Panc1 (cell line): ENCODE results near the gene THG1L. TPM values are rescaled to one million over a fixed set of nuclear protein-coding genes. Genes with fewer than 3 reads are reported as not detected.

Experiments
- ATAC-seq: fragments of 200-7000 bp; cut with Tn5 transposase; 2 replicates; pipeline ENCODE4 v1.9.1; 2020; ENCODE audit warnings: mild to moderate bottlenecking, moderate library complexity
- BruUV-seq: library from RNA; stranded (reverse); fragments of 400-500 nt; replicated peaks from 2 replicates; lab custom pipeline; 2021; lab: Mats Ljungman, UMichigan
- CTCF ChIA-PET: fragments of 300-600 bp; sonication (Branson Sonifier 250); formaldehyde crosslinking; loops from one replicate; lab custom pipeline; 2022; ENCODE audit warnings: antibody characterized with exemption; lab: Charles Lee
- POLR2A ChIA-PET: fragments of 300-600 bp; sonication (Branson Sonifier 250); formaldehyde crosslinking; loops from one replicate; lab custom pipeline; 2022; ENCODE audit warnings: antibody characterized with exemption; lab: Charles Lee
- DNase-seq: peaks from one replicate; pipeline ENCODE4 v3.0.0-alpha.2; 2010; ENCODE audit warnings: low read depth, low spot score
- H3K27ac ChIP-seq: 2 replicates; pipeline ENCODE4 v1.5.1; 2011; ENCODE audit warnings: mild to moderate bottlenecking, low read length, inconsistent platforms
- H3K27me3 ChIP-seq: fragments of 200-500 bp; sonication (Bioruptor generic); 2 replicates; pipeline ENCODE4 v1.6.0; 2014; ENCODE audit warnings: low read length, inconsistent platforms; ENCODE audit not compliant: control insufficient read depth, insufficient read depth
- H3K36me3 ChIP-seq: fragments of 200-500 bp; sonication (Bioruptor generic); 2 replicates; pipeline ENCODE4 v1.5.1; 2014; ENCODE audit warnings: inconsistent platforms, mild to moderate bottlenecking, low read length, moderate library complexity; ENCODE audit not compliant: control insufficient read depth, insufficient read depth
- H3K4me1 ChIP-seq: 2 replicates; pipeline ENCODE4 v1.5.1; 2011; ENCODE audit warnings: inconsistent platforms, mild to moderate bottlenecking, low read length, moderate library complexity; ENCODE audit not compliant: control insufficient read depth, insufficient read depth
- H3K4me3 ChIP-seq, 2 experiments: 2 replicates each; pipeline ENCODE4 v1.5.1; 2011 to 2012; ENCODE audit warnings: low read depth in 2 of 2, low read length in 2 of 2, mild to moderate bottlenecking in 2 of 2, inconsistent platforms in 1 of 2, moderate library complexity in 1 of 2
- H3K9me3 ChIP-seq: fragments of 200-500 bp; sonication (Bioruptor generic); 2 replicates; pipeline ENCODE4 v1.5.1; 2014; ENCODE audit warnings: low read depth, mild to moderate bottlenecking, inconsistent platforms, low read length, moderate library complexity; ENCODE audit not compliant: control insufficient read depth, insufficient read depth
- POLR2AphosphoS5 ChIP-seq: IDR thresholded peaks from 2 replicates; pipeline ENCODE4 v1.6.1; 2012; ENCODE audit warnings: mild to moderate bottlenecking, low read depth, low read length, moderate library complexity
- SIN3A ChIP-seq: IDR thresholded peaks from 2 replicates; pipeline ENCODE4 v1.6.1; 2012; ENCODE audit warnings: low read depth, mild to moderate bottlenecking, low read length, moderate library complexity, borderline replicate concordance; ENCODE audit not compliant: insufficient read depth
- TCF7L2 ChIP-seq: IDR thresholded peaks from 2 replicates; pipeline ENCODE4 v1.6.1; 2011; ENCODE audit warnings: mild to moderate bottlenecking, low read depth, low read length, inconsistent platforms
- in situ Hi-C: cut with HindIII; loops from 2 replicates; pipeline ENCODE4 v1.10.0; 2016; ENCODE audit warnings: low sequenced_read_pairs, low pct_unique_long_range_greater_than_20kb
- intact Hi-C: fragments of 100-400 bp; cut with micrococcal nuclease; formaldehyde crosslinking; loops from one replicate; pipeline ENCODE4 v1.10.0; 2022; ENCODE audit not compliant: unreplicated experiment
- total RNA-seq: library from RNA; stranded (reverse); gene quantifications from one replicate; pipeline ENCODE4 v1.2.1, GENCODE V29; 2021; ENCODE audit not compliant: unreplicated experiment
- TF ChIP-seq, protein P1 (sequence below), 2 experiments: IDR thresholded peaks; 2 replicates each; pipeline ENCODE4 v1.6.1; 2011 to 2012; ENCODE audit warnings: low read depth in 2 of 2, control low read depth in 1 of 2, low read length in 1 of 2, mild to moderate bottlenecking in 1 of 2, moderate library complexity in 1 of 2; ENCODE audit not compliant: insufficient read depth in 1 of 2
- TF ChIP-seq, protein P2 (sequence below): fragments of 450-650 bp; IDR thresholded peaks from 2 replicates; pipeline ENCODE4 v1.5.1; 2017; ENCODE audit warnings: mild to moderate bottlenecking

The THG1L gene
- total RNA-seq, 1 experiment from 2014 or later: 15.4 TPM

DNA sequence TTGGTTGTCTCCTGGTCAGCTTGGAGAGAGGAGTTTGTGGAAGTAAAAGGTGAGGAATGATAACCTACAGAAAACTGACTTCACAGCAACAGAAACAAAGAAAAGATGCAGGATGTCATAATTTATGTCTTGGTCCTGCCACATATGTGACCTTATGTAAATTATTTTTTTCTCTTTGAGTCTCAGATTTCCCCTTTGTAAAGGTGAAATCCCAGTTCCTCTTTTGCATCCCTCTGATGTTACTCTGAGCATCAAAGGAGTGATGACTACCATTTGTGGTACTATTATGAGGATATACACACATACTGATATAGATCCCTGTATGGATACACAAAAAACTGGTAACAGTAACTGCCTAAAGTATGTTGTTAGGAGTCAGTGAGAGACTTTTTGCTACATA, 1.4 kb upstream of the THG1L start:
- H3K4me1 ChIP-seq: peaks cover 6% of the 10 kb centered on the region; the same call in 1 of the 2 replicates
- H3K27me3 ChIP-seq: no peaks in the 10 kb centered on the region
- peaks cover 2% of the 10 kb centered on the region; the same call in 1 of the 2 replicates for H3K36me3 ChIP-seq
- POLR2A ChIA-PET: no interaction called here
- ATAC-seq (no peak), DNase-seq (no peak)
- no peak overlapping the region for H3K4me3 ChIP-seq
- in situ Hi-C loops (no loop called here), intact Hi-C loops (no loop called here)
- H3K27ac ChIP-seq: no peak overlapping the region
- CTCF ChIA-PET: no interaction called here
- no TSS peak for BruUV-seq
- TF ChIP-seq POLR2AphosphoS5: no peak
- no peak for TF ChIP-seq TCF7L2
- TF ChIP-seq, protein P1, sequence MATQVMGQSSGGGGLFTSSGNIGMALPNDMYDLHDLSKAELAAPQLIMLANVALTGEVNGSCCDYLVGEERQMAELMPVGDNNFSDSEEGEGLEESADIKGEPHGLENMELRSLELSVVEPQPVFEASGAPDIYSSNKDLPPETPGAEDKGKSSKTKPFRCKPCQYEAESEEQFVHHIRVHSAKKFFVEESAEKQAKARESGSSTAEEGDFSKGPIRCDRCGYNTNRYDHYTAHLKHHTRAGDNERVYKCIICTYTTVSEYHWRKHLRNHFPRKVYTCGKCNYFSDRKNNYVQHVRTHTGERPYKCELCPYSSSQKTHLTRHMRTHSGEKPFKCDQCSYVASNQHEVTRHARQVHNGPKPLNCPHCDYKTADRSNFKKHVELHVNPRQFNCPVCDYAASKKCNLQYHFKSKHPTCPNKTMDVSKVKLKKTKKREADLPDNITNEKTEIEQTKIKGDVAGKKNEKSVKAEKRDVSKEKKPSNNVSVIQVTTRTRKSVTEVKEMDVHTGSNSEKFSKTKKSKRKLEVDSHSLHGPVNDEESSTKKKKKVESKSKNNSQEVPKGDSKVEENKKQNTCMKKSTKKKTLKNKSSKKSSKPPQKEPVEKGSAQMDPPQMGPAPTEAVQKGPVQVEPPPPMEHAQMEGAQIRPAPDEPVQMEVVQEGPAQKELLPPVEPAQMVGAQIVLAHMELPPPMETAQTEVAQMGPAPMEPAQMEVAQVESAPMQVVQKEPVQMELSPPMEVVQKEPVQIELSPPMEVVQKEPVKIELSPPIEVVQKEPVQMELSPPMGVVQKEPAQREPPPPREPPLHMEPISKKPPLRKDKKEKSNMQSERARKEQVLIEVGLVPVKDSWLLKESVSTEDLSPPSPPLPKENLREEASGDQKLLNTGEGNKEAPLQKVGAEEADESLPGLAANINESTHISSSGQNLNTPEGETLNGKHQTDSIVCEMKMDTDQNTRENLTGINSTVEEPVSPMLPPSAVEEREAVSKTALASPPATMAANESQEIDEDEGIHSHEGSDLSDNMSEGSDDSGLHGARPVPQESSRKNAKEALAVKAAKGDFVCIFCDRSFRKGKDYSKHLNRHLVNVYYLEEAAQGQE (IDR thresholded peaks at IDR 0.05; ENCODE audit: insufficient read depth in 1 of 2, low read depth in 2 of 2, low read length in 1 of 2): no peak
- TF ChIP-seq SIN3A: no peak
- TF ChIP-seq, protein P2, sequence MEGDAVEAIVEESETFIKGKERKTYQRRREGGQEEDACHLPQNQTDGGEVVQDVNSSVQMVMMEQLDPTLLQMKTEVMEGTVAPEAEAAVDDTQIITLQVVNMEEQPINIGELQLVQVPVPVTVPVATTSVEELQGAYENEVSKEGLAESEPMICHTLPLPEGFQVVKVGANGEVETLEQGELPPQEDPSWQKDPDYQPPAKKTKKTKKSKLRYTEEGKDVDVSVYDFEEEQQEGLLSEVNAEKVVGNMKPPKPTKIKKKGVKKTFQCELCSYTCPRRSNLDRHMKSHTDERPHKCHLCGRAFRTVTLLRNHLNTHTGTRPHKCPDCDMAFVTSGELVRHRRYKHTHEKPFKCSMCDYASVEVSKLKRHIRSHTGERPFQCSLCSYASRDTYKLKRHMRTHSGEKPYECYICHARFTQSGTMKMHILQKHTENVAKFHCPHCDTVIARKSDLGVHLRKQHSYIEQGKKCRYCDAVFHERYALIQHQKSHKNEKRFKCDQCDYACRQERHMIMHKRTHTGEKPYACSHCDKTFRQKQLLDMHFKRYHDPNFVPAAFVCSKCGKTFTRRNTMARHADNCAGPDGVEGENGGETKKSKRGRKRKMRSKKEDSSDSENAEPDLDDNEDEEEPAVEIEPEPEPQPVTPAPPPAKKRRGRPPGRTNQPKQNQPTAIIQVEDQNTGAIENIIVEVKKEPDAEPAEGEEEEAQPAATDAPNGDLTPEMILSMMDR: no peak
- H3K9me3 ChIP-seq: no peaks in the 10 kb centered on the region

DNA sequence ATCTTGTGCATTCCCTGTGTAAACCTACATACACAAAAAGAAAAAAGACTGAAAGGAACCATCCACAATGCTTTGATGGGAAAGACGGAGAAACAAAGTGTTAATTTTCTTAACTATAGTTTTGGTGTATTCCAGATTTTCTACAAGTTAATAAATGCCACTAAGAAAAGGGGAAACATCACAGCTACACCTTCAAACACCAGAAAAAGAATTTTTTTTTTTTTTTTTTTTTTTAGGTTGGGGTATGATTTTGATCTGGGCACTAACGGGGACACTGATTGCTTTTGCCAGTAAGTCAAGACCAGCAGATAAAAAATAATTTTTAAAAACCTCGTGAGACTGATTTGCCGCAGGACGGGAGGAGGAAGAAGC, 334 bp upstream of the THG1L start:
- peak overlapping the region; percentile 76 to 92 for H3K4me3 ChIP-seq
- BruUV-seq: no TSS peak
- DNase-seq (no peak), ATAC-seq (no peak)
- H3K36me3 ChIP-seq: peaks cover 2% of the 10 kb centered on the region; the same call in 1 of the 2 replicates
- ChIA-PET POLR2A (interaction anchor here (0.7 kb wide), 1 partner anchor 378 kb away, joined by 5 read pairs; no protein-coding TSS in a partner anchor), CTCF (interaction anchor here (0.7 to 1.3 kb wide), 2 partner anchors 218 to 402 kb away, joined by 3 read pairs; no protein-coding TSS in a partner anchor)
- intact Hi-C loops (no loop called here), in situ Hi-C loops (no loop called here)
- TF ChIP-seq, protein P2: no peak
- no peak for TF ChIP-seq POLR2AphosphoS5
- no peak for TF ChIP-seq SIN3A
- no peak for TF ChIP-seq TCF7L2
- TF ChIP-seq, protein P1 (IDR thresholded peaks at IDR 0.05; ENCODE audit: insufficient read depth in 1 of 2, low read depth in 2 of 2, low read length in 1 of 2): no peak
- peaks cover 6% of the 10 kb centered on the region; the same call in 1 of the 2 replicates for H3K4me1 ChIP-seq
- H3K9me3 ChIP-seq: no peaks in the 10 kb centered on the region
- H3K27ac ChIP-seq: peak overlapping the region; percentile 94
- H3K27me3 ChIP-seq: no peaks in the 10 kb centered on the region
